GM18507 (cell line): Measurements from ENCODE around the gene PPP2R2C.

Source experiments
- DNase-seq: peaks from one replicate; pipeline ENCODE4 v3.0.0; 2011; ENCODE audit warnings: low read depth; ENCODE audit not compliant: insufficient read length; ENCODE audit errors: extremely low spot score
- FAIRE-seq: peaks from 2 replicates; lab custom pipeline; 2011; peaks lifted over from hg19 to GRCh38; lab: Jason Lieb, UNC

PPP2R2C gene

DNA sequence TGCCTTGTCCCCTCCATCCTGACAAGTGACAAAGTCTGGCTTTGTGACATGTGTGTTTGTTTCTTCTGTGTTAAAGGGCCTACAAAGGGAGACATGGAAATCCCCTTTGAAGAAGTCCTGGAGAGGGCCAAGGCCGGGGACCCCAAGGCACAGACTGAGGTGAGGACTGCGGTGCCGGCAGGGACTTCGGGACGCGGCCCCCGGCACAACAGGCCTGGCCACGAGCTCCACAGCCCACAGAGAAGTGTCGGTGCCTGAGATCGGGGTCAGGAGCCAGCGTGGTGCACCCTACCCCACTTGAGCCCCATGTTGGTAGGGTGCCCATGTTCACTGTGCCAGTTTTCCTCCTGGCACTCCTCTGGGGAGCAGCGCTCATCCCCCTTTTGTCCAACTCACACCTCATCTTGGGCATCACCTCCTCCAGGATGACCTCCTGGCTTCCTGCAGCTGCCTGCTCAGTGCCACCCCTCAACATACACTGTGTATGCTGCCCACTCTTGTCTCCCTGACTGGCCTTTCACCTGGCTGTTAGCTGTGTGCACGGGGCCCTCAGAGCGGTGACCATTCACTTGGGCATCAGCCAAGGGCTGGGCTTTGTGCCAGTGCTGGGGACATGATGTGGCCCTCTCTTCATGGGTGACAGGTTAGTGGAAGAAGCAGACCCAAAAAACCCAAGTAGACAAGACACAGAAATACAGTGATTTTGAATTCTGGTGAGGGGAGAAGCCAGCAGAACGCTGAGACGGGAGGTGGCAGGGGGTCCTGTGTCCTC, 185.2 kb downstream of the PPP2R2C start:
- FAIRE-seq (no peak), DNase-seq (no peak)

DNA sequence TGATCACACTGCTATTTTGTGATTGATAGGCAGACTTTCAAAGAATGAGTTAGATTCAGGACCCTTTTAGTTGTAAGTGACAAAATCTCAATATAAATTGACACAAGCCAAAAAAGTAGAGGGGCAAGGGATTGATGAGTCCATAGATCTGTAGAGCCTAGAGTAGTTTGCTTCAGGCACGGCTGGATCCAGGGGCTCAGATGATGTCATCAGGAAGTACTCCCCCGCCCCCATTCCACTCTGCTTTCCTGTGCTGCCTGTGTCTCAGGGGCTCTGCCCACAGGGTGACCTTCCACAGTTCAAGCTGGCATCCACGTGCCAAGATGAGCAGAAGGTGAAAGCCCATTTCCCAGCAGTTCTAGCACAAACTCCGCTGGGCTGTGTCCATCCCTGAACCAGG, 189.1 kb downstream of the PPP2R2C start:
- DNase-seq (no peak), FAIRE-seq (no peak)

DNA sequence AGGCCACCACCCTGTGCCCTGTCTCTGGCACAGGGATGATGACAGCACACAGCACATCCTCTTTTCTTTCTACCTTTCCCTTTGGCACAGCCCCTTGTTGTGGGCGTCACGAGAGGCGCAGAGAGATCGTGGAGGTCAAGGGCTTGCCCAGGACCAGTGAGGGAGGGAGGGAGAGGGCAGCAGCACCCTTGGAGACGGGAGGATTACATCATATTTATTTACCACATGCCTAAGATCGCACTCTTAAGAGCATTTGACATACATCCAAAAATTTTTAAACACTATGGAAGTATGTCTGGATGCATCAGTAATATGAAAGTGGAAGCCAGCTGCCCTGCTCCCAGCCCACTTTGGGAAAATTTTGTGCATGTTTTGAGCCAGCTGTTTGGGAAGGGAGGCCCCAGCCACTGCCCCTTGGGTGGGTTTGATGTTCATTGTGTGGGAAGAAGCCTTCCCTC, 190.1 kb downstream of the PPP2R2C start:
- FAIRE-seq (no peak), DNase-seq (no peak)

DNA sequence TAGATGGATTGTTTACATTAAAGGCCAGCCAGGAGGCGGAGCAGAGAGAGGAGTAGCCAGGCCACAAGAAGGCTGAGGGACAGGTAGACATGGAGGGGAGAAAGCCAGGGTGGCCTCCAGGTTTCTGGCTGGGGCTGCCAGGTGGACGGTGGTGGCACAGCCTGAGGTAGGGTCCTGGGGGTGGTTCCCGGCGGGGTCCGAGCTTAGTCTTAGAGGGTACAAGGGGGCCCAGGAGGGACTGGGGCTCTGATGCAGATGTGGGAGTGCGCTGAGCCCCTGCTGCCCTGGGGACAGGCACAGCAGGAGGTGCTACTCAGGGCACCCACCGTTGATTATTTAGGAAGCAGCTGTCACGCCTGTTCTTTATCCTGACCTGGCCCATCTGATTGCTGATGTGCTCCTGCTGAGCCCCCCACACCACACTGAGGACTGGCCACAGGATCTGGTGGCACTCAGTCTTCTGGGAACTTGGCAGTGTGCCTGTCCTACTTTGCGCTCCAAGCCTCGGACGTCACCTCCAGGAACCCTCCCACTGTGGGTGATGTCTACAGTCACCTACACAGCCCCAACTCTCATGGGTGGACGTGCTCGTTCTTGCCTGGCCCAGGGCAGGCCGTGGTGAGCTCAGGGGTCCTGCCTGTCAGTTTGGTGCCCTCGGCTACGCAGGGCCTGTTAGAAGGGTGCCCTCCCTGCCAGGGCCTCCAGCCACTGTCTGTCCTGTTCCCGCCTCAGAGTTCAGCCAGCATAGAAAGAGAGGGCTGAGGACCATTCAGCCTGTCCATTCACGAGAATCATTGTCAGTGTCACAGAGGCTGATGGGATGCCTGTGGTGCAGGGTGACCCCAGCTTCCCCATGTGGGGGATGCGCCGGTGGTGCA, 190.7 kb downstream of the PPP2R2C start:
- no peak for FAIRE-seq
- no peak for DNase-seq

DNA sequence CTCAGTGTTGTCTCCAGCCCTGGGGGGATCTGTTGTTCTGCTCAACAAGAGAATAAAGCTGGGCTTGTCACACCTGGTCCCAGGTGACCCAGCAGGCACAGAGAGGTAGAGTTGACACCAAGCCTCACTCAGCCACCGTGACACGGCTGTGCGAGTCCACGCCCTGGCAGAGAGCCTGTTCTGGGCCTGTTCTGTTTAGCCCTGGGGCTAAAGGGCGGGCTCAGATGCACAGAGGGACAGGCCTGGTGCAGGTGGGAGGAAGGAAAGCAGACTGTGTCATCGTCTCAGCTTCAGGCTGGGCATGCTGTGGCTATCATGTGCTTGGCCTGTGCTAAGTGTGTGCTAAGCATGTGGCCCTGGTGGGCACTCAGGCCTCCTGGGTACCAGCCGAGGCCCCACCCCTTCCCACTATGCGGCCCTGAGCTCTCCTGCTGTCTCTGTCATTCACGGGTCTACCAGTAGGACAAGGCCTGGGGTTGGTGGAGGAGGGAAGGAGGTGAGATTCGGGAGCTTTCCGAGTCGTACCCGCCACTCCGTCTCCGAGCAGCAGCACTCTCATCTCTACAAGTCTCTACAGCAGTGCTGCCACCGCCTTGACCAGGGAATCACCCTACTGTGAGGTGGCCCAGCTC, 191.9 kb downstream of the PPP2R2C start:
- no peak for FAIRE-seq
- DNase-seq = no peak

DNA sequence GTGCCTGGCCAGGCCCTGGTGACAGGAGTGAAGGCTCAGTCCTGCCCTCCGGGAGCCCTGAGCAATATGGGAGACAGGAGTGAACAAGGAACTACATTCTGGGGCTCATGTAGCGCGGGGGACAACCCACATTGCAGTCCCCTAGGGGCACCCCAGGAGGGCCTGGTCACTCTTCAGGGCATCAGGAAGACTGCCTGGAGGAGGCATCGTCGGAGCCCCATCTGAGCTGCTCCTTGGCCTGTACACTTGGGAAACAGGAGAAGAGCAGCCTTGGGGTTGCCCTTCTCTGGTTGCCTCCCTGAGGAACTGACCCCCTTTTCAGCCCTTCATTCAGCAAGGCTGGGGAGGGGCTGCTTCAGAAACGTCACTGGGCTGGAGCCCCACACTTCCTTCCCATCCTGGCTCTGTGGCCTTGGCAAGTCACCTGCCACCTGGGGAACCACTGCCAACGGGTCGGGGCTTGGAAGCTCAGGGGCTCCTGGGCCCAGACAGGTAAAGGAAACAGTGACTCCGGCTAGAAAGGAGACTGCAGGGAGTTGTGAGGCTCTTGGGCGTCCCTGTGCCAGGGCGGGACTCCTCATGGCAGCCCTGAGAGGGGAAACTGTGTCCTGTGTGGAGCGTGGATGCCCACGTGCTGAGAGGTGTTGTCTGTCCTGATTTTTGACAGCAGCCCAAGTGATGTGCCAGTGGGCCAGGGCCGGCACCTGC, 192.7 kb downstream of the PPP2R2C start:
- no peak for FAIRE-seq
- DNase-seq = no peak

DNA sequence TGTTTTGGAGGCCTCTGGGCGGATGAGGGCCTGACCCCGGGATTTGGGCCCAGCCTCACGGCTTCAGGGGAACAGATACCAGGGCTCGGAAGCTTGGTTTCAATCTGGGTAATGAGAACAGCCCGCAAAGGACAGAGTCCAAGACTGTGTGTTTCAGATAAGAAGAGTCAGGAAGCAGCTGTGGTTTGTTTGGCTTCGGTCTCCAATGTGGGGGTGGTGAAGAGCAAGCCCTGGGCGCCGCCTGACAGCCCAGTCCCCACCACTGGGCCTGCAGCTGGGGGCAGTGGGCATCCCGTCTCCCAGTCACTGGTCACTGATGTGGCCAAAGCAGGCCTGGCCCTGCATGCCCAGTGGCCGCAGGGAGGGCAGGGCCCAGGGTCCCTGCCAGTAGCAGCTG, 193.6 kb downstream of the PPP2R2C start:
- FAIRE-seq (peak; percentile 89), DNase-seq (peak; percentile 25)

DNA sequence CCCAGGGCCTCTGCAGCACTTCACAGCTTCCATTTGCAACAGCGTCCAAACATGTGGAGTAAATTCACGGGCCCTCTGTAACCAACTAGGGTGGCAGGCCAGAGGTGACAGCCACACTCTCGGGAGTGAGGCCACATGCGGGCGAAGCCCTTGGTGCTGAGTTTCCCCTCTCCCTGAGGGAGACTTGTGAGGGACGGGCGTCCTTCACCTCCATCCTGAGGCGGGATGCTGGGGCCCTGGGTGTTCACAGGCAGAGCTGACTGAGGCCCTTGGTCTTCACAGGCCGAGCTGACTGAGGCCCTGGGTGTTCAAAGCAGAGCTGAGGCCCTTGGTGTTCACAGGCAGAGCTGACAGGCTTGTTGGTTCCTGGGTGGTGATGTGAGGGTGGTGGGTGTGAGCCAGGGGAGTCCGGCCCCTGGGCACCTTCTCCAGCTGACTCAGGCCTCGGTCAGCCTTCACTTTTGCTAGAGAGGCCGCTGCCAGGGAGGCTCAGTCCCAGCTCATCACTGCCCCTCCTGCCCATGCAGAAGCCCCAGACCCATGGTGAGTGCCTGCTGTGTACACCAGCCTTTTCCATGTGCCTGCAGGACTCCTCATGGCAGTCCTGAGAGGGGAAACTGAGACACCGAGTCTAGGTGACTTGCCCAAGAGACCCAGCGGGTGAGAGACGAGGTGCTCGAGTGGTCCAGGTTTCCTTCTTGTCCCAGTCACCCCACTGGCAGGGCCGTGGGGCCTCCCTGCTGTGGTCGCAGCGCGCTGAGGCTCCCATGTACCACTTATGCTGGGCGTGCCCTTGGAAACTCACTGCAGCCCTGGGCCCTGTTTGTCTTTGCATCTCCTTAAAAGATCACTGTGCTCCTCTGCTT, 194.2 kb downstream of the PPP2R2C start:
- DNase-seq (no peak), FAIRE-seq (no peak)

DNA sequence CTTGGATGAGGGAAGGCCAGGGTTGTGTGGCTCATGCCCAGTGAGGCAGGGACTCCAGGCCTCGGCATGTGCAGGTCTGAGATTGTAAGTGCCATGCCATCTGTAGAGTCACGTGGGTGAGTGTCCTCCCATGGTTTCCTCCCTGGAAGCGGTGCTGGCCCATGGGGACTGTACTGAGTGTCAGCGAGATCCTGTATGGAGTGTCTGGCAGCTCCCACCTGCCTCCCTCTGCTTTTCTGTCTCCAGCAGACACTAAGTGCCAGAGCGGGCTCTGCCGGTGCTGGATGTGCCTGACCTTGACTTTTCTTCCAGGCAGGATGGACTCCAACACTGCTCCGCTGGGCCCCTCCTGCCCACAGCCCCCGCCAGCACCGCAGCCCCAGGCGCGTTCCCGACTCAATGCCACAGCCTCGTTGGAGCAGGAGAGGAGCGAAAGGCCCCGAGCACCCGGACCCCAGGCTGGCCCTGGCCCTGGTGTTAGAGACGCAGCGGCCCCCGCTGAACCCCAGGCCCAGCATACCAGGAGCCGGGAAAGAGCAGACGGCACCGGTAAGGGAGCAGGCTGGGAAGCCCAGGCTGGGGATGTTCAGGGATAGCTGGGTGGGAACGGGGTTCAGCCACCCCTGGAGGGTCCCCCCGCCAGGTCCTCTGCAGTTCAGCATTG, 195.1 kb downstream of the PPP2R2C start:
- DNase-seq = no peak
- FAIRE-seq = no peak

DNA sequence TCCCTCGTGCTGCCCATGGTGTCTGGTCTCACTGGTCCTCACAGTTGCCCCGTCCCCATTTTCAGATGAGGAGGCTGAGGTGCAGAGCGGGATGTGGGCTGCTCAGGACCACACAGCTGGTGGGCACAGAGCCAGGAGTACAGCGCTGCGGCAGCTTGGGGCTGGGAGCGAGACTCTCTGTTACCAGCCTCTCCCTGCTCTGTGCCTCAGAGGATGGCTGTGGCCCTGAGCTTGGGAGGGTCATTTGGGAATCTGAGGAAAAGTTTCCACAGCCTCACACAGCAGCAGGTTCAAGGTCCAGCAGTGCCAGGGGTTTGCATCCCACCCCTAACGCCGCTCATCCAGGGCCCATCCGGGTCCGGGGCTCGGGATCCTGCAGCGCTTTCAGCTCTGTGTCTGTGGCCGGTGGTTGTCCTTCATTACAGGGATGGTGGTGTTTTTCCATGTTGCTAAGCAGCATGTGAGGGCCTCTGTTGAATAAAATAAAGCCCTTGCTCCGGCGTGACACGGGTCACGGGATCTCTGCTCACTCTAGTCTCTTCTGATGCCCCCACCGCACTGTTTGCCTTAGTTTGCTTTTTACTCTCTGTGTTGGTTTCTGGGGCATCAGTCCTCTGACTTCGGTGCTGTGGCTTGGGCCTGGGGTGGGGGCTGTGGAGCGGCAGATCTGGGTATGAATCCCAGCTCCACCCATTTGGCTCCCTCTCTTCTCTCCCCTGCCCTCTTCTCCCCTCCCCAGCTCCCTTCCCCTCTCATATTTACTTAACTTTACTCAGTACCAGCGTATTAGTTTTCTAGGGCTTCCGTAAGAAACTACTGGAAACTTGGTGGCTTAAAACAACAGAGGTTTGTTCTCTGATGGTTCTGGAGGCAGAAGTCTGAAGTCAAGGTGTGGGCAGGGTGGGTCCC, 196.3 kb downstream of the PPP2R2C start:
- FAIRE-seq = no peak

DNA sequence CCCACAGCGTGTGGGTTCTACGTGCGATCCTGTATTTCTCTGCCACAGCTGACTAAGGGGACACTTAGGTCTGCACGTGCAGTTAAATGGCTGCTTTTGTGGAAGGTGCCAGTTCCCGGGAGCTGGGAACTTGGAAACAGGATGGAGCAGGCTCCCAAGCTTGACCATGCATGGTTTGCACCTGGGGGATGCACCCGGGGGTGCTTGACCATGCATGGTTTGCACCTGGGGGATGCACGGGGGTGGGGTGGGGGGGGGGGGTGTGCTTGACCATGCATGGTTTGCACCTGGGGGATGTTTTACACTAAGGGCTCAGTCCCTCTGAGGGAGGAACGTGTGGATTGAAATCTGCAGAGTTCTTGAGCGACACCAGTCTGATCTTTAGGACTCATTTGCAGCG, 197.1 kb downstream of the PPP2R2C start:
- FAIRE-seq = no peak
- no peak for DNase-seq

More for the DNA sequence above, 196.3 kb downstream of the PPP2R2C start:
- DNase-seq = no peak

DNA sequence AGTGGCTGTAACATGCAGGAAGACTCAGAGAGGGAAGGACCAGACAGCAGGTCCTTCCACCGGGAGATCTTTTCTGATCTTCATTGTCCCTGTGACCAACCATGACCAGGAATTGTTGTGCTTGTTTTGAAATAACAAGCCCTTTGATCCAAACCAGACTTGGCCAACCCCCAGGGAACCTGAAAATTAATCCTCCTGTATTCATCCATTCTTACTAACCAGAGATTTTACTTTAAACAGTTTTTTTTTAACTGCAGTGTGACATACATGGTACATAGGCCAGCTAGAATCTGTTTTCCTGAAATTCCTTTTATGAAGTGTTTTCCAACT, 198.8 kb downstream of the PPP2R2C start:
- no peak for DNase-seq
- FAIRE-seq = no peak

DNA sequence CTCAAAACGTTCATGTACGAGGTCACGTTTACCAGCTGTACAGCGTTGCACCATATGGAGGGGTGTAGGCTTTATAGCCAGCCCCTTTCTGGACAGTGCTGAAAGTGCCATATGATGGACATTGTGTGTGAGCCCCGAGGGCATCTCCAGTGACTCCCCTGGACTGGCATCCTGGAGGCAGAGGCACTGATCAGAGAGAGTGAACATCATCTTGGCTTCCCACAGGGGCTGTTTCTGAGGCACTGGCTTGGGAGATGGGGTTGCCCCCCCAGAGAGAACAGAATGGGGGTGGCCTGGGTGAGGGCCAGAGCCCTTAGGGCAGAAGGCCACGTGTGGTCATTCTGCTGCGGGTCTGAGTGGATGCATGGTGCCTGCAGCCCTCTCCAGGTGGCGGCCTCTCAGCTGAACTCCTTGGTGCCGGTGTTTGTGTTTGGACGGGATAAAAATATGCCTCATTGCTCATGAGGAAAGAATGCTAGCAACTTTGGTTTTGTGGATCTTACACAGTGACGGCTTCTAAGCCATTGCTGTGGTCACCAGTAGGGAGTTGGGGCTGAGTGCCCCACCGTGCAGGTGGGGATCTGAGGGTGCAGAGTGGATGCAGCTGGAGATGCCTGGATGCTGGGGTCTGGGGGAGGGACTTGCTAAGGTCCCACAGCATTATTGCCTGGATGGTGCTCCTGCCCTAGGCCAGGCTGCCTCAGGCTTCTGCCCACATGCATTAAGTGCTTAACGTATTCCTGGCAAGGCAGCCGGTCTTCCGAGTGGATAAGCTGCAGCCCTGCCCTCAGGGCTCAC, 199.4 kb downstream of the PPP2R2C start:
- FAIRE-seq = no peak
- no peak for DNase-seq

DNA sequence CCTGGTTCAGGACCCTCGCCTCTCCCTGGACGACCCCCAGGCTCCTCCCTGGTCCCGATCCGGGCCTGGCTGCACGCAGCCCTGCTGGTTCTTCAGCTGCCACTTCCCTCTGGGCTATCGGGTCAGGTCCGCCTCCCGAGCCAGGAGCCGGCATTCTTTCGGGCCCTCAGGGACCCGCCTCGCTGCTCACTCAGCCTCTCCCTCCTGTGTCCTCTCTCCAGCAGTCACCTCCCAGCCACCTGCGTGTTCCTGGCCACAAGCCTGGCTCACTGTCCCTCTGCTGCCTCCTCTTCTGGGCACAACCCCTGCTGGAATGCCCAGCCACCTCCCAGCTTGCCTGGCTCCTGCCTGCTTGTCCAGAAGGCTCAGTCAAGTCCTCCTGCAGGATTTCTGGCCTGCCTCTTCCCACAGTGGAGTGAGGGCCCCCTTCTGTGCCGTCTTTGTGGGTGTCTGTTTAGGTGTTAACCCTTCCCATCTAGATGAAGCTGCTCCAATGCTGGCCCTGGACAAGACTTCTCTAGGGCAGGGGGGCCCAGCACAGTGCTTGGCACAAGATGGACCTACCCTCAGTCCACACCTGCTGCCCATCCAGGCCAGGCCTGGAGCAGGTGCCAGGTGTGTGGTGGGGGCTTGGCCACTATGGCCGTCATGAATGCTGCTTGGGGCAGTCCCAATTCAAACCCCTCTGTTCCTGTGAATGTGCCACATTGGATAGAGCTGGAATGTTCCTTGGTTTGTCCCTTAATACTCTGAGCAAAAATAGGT, 200.5 kb downstream of the PPP2R2C start:
- DNase-seq = no peak
- no peak for FAIRE-seq

DNA sequence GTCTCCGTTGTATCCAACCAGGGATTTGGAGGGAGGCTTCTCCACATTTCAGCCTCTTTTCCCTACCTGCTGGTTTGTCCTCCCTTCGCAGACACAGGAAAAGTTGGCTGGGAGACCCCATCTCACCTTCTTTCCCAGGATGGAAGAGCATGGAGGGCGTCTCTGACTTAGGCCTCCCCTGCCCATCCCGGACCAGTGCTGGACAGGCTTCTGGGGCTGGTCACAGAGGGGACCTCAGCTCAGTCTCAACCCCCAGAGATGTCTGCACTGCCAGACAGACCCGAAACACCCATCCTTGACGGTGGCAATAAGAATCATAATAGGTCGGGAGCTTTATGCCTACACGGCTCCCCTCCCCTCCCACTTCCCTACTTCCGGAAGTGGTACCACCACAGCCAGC, 201.2 kb downstream of the PPP2R2C start:
- FAIRE-seq = no peak

DNA sequence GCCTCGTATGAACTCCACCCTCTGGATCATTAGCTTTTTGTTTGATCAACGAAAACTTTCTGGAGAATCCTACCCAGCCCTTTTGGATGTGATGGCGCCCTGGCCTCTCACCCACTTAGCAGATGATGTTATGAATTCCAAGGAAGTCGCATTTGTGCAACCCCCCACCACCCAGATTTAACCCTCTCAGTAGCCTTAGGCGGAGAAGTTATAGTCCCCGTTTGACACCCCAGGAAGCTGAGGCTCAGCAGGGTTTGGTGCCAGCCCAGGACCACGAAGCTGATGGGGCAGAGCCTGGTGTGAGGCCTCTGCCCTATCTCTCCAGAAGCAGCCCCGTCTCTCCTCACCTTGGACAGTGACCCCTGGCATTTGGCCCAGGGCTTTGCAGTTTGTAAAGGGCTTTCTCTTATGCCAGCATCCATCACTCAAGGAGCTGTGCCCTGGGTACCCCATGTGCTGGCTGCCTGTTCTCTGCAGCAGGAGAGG, 201.7 kb downstream of the PPP2R2C start:
- FAIRE-seq (no peak), DNase-seq (no peak)

More for the DNA sequence above, 201.2 kb downstream of the PPP2R2C start:
- DNase-seq = no peak
